Lung (tissue), 12 donors: Measurements from ENCODE around the gene RASA2. TPM values are rescaled to one million over a fixed set of nuclear protein-coding genes. Genes with fewer than 3 reads are reported as not detected.
A peak's percentile ranks its signal among the peaks of the same experiment; 100 is the strongest.

Experiments
- ATAC-seq: fragments of 200-7000 bp; cut with Tn5 transposase; one replicate; pipeline ENCODE4 v1.9.1; 2020; ENCODE audit warnings: moderate number of reproducible peaks; ENCODE audit not compliant: insufficient read depth, low FRiP score
- DNase-seq, 3 donors: peaks; one replicate each; pipeline ENCODE4 v3.0.0-alpha.2; 2013 to 2017
- H3K27ac ChIP-seq, 2 donors: one replicate each; pipeline ENCODE4 v1.5.1; 2013; ENCODE audit warnings: mild to moderate bottlenecking in 2 of 2, moderate library complexity in 2 of 2, control low read depth in 1 of 2, inconsistent platforms in 1 of 2, low read depth in 1 of 2, low read length in 1 of 2
- H3K27me3 ChIP-seq, 3 donors: one replicate each; pipeline ENCODE4 v1.5.1; 2013; ENCODE audit warnings: low read length in 2 of 3; ENCODE audit not compliant: control insufficient read depth in 3 of 3, insufficient read depth in 3 of 3
- H3K36me3 ChIP-seq, 4 donors: one replicate each; pipeline ENCODE4 v1.5.1; 2013; ENCODE audit warnings: low read length in 4 of 4, mild to moderate bottlenecking in 1 of 4, moderate library complexity in 1 of 4; ENCODE audit not compliant: control insufficient read depth in 4 of 4, insufficient read depth in 4 of 4
- H3K4me1 ChIP-seq, 5 donors: one replicate each; pipeline ENCODE4 v1.5.1; 2013; ENCODE audit warnings: low read length in 5 of 5, mild to moderate bottlenecking in 2 of 5, moderate library complexity in 1 of 5; ENCODE audit not compliant: control insufficient read depth in 5 of 5, insufficient read depth in 5 of 5
- H3K4me3 ChIP-seq: one replicate; pipeline ENCODE4 v1.5.1; 2013; ENCODE audit warnings: mild to moderate bottlenecking, control low read depth, moderate library complexity
- H3K9ac ChIP-seq, 2 donors: one replicate each; pipeline ENCODE4 v1.5.1; 2013; ENCODE audit warnings: low read length in 2 of 2, control low read depth in 1 of 2; ENCODE audit not compliant: insufficient read depth in 1 of 2
- H3K9me3 ChIP-seq, 4 donors: one replicate each; pipeline ENCODE4 v1.5.1; 2013; ENCODE audit warnings: low read length in 3 of 4, mild to moderate bottlenecking in 1 of 4, moderate library complexity in 1 of 4; ENCODE audit not compliant: control insufficient read depth in 4 of 4, insufficient read depth in 3 of 4
- WGBS, 2 donors: extraction: QIAGEN DNeasy Blood & Tissue Kit; methylation state at CpG; one replicate each; pipeline ENCODE4 v1.1.7; 2013; 5-methylcytosine and 5-hydroxymethylcytosine counted together
- polyA plus RNA-seq, 2 donors: library from polyadenylated mRNA; stranded (reverse); fragments of 200-250 nt; gene quantifications; one replicate each; pipeline ENCODE4 v1.2.1, GENCODE V29; 2013
- total RNA-seq, 2 donors: library from RNA; depleted of rRNA in 1 of 2; stranded (reverse); fragments of >200 nt in 1 of 2; gene quantifications; one replicate each; pipeline ENCODE4 v1.2.1, GENCODE V29; 2014 to 2021
- TF ChIP-seq, protein P1 (sequence below): IDR thresholded peaks from 2 replicates; pipeline ENCODE4 v1.5.1; 2012; ENCODE audit warnings: mild to moderate bottlenecking; ENCODE audit errors: control extremely low read depth, extremely low read depth
- donor health status: control.
- donor health status: control.
- donor health status: Bipolar disorder and iron deficiency.
- donor health status: healthy.
- donor health status: DM: yes; HTN: yes; CAD: no.

Gene RASA2
- total and polyA plus RNA-seq, 4 donors = 6.8 to 27.4 (median 12.9) TPM

DNA sequence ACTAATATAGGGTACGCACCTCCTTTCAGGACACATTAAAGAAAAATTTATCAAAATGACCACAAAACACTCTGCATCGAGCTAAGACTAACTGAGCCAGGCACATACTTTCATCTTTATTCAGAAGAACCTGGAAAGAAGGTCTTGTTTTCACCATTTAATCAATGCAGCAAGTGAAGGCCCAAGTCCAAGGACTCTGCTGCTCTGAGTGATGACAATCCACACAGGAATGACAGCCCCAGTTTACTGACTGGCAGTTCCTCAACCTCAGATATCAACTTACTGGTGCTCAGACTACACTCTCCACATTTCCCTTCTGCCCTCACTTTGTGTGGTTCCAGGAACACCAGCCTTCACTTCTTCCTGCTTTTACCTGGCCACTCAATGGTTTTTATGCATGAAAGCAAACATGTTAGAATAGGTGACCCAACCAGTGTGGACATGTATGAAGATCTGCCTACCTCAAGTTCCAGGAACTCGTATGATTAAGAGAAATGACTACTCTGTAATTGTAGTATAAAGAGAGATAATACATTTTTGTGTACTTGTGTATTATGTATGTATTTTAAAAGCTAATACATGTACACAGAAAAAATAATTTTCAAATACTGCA, 29.1 kb upstream of the RASA2 start:
- Histone ChIP-seq H3K27ac (no peak overlapping the region), H3K4me3 (no peak overlapping the region), H3K27me3 (no peaks in the 10 kb centered on the region), H3K36me3 (no peaks in the 10 kb centered on the region), H3K4me1 (peaks cover 0 to 13% (median 4%) of the 10 kb centered on the region in 5 donors), H3K9me3 (no peaks in the 10 kb centered on the region), H3K9ac (no peak overlapping the region)
- TF ChIP-seq, protein P1, sequence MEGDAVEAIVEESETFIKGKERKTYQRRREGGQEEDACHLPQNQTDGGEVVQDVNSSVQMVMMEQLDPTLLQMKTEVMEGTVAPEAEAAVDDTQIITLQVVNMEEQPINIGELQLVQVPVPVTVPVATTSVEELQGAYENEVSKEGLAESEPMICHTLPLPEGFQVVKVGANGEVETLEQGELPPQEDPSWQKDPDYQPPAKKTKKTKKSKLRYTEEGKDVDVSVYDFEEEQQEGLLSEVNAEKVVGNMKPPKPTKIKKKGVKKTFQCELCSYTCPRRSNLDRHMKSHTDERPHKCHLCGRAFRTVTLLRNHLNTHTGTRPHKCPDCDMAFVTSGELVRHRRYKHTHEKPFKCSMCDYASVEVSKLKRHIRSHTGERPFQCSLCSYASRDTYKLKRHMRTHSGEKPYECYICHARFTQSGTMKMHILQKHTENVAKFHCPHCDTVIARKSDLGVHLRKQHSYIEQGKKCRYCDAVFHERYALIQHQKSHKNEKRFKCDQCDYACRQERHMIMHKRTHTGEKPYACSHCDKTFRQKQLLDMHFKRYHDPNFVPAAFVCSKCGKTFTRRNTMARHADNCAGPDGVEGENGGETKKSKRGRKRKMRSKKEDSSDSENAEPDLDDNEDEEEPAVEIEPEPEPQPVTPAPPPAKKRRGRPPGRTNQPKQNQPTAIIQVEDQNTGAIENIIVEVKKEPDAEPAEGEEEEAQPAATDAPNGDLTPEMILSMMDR = no peak
- DNase-seq = no peak
- ATAC-seq = no peak
- 84 to 95% methylated on average over 3 of the region's 3 CpGs for WGBS, 2 donors

DNA sequence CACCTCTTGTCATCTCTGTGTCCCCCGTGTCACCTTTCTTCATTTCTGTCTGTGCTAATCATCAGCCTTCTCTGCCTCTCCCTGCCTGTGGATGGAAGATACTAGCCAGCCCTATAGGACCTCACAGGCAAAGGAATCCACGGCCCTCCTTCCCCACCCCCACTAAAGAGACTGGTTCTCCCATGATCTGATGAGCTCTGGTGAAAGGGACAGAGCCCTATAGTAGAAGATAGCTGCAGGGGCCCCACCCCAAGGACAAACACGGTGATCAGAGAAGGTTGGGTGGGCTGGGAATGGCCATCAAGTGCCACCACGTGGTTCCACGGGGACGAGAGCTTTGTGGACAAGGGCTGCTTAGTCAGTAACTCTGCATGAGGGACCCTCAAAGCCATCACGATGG, 27.8 kb upstream of the RASA2 start:
- no peaks in the 10 kb centered on the region for H3K9me3 ChIP-seq
- H3K36me3 ChIP-seq = no peaks in the 10 kb centered on the region
- DNase-seq (no peak), ATAC-seq (no peak)
- H3K27me3 ChIP-seq = no peaks in the 10 kb centered on the region
- TF ChIP-seq, protein P1 = no peak
- 76 to 87% methylated on average over 7 of the region's 7 CpGs for WGBS, 2 donors
- H3K4me1 ChIP-seq = peaks cover 0 to 13% (median 4%) of the 10 kb centered on the region in 5 donors
- H3K4me3 ChIP-seq = no peak overlapping the region
- no peak overlapping the region for H3K9ac ChIP-seq
- no peak overlapping the region for H3K27ac ChIP-seq

DNA sequence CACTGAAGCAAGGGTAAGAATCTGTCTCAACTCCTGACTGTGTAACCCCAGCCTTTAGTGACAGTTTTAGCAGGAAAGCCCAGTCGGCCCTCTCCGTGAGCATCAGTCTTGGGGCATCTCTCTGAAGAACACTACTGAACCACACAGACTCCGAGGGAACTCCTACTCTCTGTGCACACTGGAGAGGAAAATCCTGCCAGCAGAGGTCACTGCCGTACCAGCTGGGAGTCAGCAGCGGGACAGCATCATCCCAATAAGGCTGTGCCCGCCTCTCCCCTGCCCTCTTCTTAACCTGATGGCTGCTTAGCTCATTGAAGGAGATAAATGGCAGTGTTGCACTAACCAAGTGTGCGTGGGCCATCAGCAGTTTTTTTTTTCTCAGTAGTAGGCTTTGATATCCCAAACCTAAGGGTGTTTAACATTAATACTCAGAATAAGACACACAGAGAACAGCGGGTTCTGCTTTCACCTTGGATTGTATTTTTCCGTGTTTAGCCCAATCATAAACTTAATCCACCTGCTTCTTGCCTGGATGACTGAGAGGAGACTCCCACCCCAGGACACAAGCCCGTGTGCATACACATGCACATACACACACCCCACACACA, 26.6 kb upstream of the RASA2 start:
- no peak overlapping the region for H3K27ac ChIP-seq
- TF ChIP-seq, protein P1 = peak; percentile 90
- ATAC-seq (peak; percentile 92), DNase-seq (peak; percentile 89 to 90 (median 89))
- H3K4me3 ChIP-seq = no peak overlapping the region
- H3K9me3 ChIP-seq = no peaks in the 10 kb centered on the region
- H3K4me1 ChIP-seq = peaks cover 0 to 13% (median 4%) of the 10 kb centered on the region in 5 donors
- H3K9ac ChIP-seq = no peak overlapping the region
- WGBS, 2 donors = 28 to 33% methylated on average over 10 of the region's 10 CpGs
- no peaks in the 10 kb centered on the region for H3K36me3 ChIP-seq
- H3K27me3 ChIP-seq = no peaks in the 10 kb centered on the region
